Stimulated activated naive CD4-positive, alpha-beta T cell treated with Interleukin-2 at 50 U/mL for 16 hours (primary cell): ENCODE measurements around the gene ATP5F1D.
A peak's percentile ranks its signal among the peaks of the same experiment; 100 is the strongest.

Experiments
- DNase-seq: peaks from one replicate; lab custom pipeline; 2025; lab: John Stamatoyannopoulos, UW

ATP5F1D gene

GRCh38 chr19:1270854-1271527 is 29.4 kb downstream of the ATP5F1D start:
- no peak for DNase-seq

- DNase-seq = no peak
Observed at GRCh38 chr19:1271528-1272422, 30.2 kb downstream of the ATP5F1D start.

GRCh38 chr19:1272423-1273262 is 31.1 kb downstream of the ATP5F1D start:
- no peak for DNase-seq

GRCh38 chr19:1273263-1274041 is 31.9 kb downstream of the ATP5F1D start:
- DNase-seq = no peak

GRCh38 chr19:1274081-1274851 is 32.7 kb downstream of the ATP5F1D start:
- no peak for DNase-seq

- DNase-seq = no peak
Observed at GRCh38 chr19:1274852-1275259, 33.3 kb downstream of the ATP5F1D start.

GRCh38 chr19:1275260-1275975 is 33.9 kb downstream of the ATP5F1D start, which contains the start of gene FAM174C:
Gene FAM174C (plus strand): TSS chr19:1275530. CDS start chr19:1275550, 20 bp downstream.
- DNase-seq = peak; percentile 96

GRCh38 chr19:1275976-1276627 is 34.6 kb downstream of the ATP5F1D start:
- DNase-seq = no peak

GRCh38 chr19:1276628-1277022 is 35.1 kb downstream of the ATP5F1D start:
- no peak for DNase-seq

GRCh38 chr19:1277061-1277460 is 35.5 kb downstream of the ATP5F1D start:
- no peak for DNase-seq

- DNase-seq = no peak
Observed at GRCh38 chr19:1278074-1278473, 36.5 kb downstream of the ATP5F1D start.

GRCh38 chr19:1278713-1279660 is 37.4 kb downstream of the ATP5F1D start:
- DNase-seq = no peak

GRCh38 chr19:1279782-1280341 is 38.3 kb downstream of the ATP5F1D start:
- peak; percentile 62 for DNase-seq

- DNase-seq = no peak
Observed at GRCh38 chr19:1280636-1281568, 39.4 kb downstream of the ATP5F1D start.

GRCh38 chr19:1281569-1282287 is 40.2 kb downstream of the ATP5F1D start:
- no peak for DNase-seq

GRCh38 chr19:1282588-1283206 is 41.1 kb downstream of the ATP5F1D start:
- DNase-seq = no peak
